Ascending aorta (tissue), 2 donors: ENCODE results near the gene DOCK3. TPM values are rescaled to one million over a fixed set of nuclear protein-coding genes. Genes with fewer than 3 reads are reported as not detected.

Experiments used
- DNase-seq, 2 donors: peaks; one replicate each; pipeline ENCODE4 v3.0.0-alpha.2; 2019; ENCODE audit warnings: low spot score in 2 of 2
- H3K27ac ChIP-seq, 2 donors: fragments of 200-600 bp; sonication (generic); one replicate each; pipeline ENCODE4 v1.5.1; 2016 to 2017; ENCODE audit warnings: mild to moderate bottlenecking in 1 of 2
- H3K27me3 ChIP-seq: fragments of 200-600 bp; sonication (generic); one replicate; pipeline ENCODE4 v1.5.1; 2017
- H3K36me3 ChIP-seq, 2 donors: fragments of 200-600 bp; sonication (generic); one replicate each; pipeline ENCODE4 v1.5.1; 2016
- H3K4me1 ChIP-seq, 2 donors: fragments of 200-600 bp; sonication (generic); one replicate each; pipeline ENCODE4 v1.5.1; 2016 to 2017; ENCODE audit warnings: mild to moderate bottlenecking in 1 of 2
- H3K4me3 ChIP-seq, 2 donors: fragments of 200-600 bp; sonication (generic); one replicate each; pipeline ENCODE4 v1.5.1; 2016 to 2017; ENCODE audit warnings: mild to moderate bottlenecking in 1 of 2
- H3K9me3 ChIP-seq, 2 donors: fragments of 200-600 bp; sonication (generic); one replicate each; pipeline ENCODE4 v1.5.1; 2016
- intact Hi-C: fragments of 100-400 bp; cut with DNase I; formaldehyde crosslinking; loops from one replicate; pipeline ENCODE4 v1.15.1; 2023
- total RNA-seq: library from RNA; depleted of rRNA; stranded (reverse); fragments of >200 nt; gene quantifications from one replicate; pipeline ENCODE4 v1.1.0, GENCODE V29; 2016
- TF ChIP-seq, protein P1 (sequence below), 3 experiments: fragments of 200-600 bp in 2 of 3; fragments of 450-650 bp in 1 of 3; sonication (generic) in 2 of 3; IDR thresholded peaks; one replicate each; pipeline ENCODE4 v1.5.1; 2016 to 2019; ENCODE audit warnings: antibody characterized with exemption in 3 of 3, mild to moderate bottlenecking in 1 of 3, moderate library complexity in 1 of 3

DOCK3 gene
- total RNA-seq, 1 donor from 2014 or later = 3.9 TPM

DNA sequence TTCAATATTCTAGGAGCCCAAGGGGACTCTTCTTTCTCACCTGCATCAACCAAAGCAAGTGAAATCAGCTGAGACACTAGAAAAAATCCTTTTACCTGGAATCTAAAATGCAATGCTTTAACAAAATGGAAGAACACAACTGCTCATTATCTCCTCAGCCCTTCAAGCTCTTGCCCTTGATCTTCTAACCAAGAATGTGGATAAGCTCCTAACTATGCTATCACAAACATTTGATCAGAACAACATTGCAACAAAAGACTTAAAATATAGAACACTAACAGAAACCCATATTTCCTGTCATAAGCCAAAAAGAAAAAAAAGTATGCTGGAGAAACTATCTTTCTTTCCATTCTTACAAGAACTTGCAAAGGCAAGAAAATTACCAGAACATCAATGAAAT, 728.9 kb downstream of the DOCK3 start:
- no peak overlapping the region for H3K4me3 ChIP-seq
- H3K9me3 ChIP-seq = no peaks in the 10 kb centered on the region
- H3K36me3 ChIP-seq = peaks cover 12 to 27% of the 10 kb centered on the region in 2 donors
- DNase-seq = no peak
- H3K4me1 ChIP-seq = no peaks in the 10 kb centered on the region
- no peaks in the 10 kb centered on the region for H3K27me3 ChIP-seq
- TF ChIP-seq, protein P1, sequence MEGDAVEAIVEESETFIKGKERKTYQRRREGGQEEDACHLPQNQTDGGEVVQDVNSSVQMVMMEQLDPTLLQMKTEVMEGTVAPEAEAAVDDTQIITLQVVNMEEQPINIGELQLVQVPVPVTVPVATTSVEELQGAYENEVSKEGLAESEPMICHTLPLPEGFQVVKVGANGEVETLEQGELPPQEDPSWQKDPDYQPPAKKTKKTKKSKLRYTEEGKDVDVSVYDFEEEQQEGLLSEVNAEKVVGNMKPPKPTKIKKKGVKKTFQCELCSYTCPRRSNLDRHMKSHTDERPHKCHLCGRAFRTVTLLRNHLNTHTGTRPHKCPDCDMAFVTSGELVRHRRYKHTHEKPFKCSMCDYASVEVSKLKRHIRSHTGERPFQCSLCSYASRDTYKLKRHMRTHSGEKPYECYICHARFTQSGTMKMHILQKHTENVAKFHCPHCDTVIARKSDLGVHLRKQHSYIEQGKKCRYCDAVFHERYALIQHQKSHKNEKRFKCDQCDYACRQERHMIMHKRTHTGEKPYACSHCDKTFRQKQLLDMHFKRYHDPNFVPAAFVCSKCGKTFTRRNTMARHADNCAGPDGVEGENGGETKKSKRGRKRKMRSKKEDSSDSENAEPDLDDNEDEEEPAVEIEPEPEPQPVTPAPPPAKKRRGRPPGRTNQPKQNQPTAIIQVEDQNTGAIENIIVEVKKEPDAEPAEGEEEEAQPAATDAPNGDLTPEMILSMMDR (IDR thresholded peaks at IDR 0.05) = no peak
- intact Hi-C loops = no loop called here
- no peak overlapping the region for H3K27ac ChIP-seq

DNA sequence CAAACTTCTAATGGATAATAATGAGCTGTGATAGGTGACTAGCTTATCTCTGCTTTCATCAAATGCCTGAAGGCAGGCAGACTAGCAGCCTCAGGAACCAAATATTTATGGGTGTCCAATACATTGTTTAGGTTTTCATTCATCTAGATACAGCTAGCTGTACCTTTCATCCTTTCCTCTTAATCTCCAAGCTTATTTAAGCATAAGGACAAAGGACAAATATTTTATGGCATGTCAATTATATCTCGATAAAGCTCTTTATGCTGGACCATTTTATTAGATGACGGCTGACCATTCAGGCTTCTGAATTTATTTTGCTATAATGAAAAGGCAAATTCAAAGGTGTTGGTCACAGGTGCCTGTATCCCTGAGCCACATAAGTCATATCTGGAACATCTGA, 733.3 kb downstream of the DOCK3 start:
- Histone ChIP-seq H3K27ac (no peak overlapping the region), H3K36me3 (peaks cover 37 to 42% of the 10 kb centered on the region in 2 donors), H3K9me3 (no peaks in the 10 kb centered on the region), H3K27me3 (no peaks in the 10 kb centered on the region), H3K4me1 (no peaks in the 10 kb centered on the region), H3K4me3 (no peak overlapping the region)
- no peak for DNase-seq
- TF ChIP-seq, protein P1 (IDR thresholded peaks at IDR 0.05) = no peak
- intact Hi-C loops = no loop called here

GRCh38 chr3:51408813-51409212, 734.1 kb downstream of the DOCK3 start:
- H3K9me3 ChIP-seq = no peaks in the 10 kb centered on the region
- TF ChIP-seq, protein P1 (IDR thresholded peaks at IDR 0.05) = no peak
- H3K4me3 ChIP-seq = no peak overlapping the region
- no peak for DNase-seq
- no peaks in the 10 kb centered on the region for H3K27me3 ChIP-seq
- H3K4me1 ChIP-seq = no peaks in the 10 kb centered on the region
- H3K27ac ChIP-seq = no peak overlapping the region
- intact Hi-C loops = no loop called here
- peaks cover 36 to 44% of the 10 kb centered on the region in 2 donors for H3K36me3 ChIP-seq

- intact Hi-C loops = no loop called here
- Histone ChIP-seq H3K36me3 (peaks cover 27 to 59% of the 10 kb centered on the region in 2 donors), H3K27ac (no peak overlapping the region)
Measured at GRCh38 chr3:51422211-51422610, 747.5 kb downstream of the DOCK3 start.

GRCh38 chr3:51426921-51427320, 752.2 kb downstream of the DOCK3 start:
- H3K9me3 ChIP-seq = no peaks in the 10 kb centered on the region
- peaks cover 31 to 57% of the 10 kb centered on the region in 2 donors for H3K36me3 ChIP-seq
- TF ChIP-seq, protein P1 (IDR thresholded peaks at IDR 0.05) = no peak

More at GRCh38 chr3:51422211-51422610, 747.5 kb downstream of the DOCK3 start:
- Histone ChIP-seq H3K27me3 (no peaks in the 10 kb centered on the region), H3K4me3 (no peak overlapping the region), H3K9me3 (no peaks in the 10 kb centered on the region), H3K4me1 (no peaks in the 10 kb centered on the region)
- no peak for DNase-seq
- TF ChIP-seq, protein P1 (IDR thresholded peaks at IDR 0.05) = no peak

GRCh38 chr3:51429138-51429537, 754.4 kb downstream of the DOCK3 start:
- Histone ChIP-seq H3K4me3 (no peak overlapping the region), H3K27ac (no peak overlapping the region), H3K9me3 (no peaks in the 10 kb centered on the region), H3K27me3 (no peaks in the 10 kb centered on the region), H3K36me3 (peaks cover 35 to 64% of the 10 kb centered on the region in 2 donors), H3K4me1 (no peaks in the 10 kb centered on the region)
- intact Hi-C loops = no loop called here
- TF ChIP-seq, protein P1 (IDR thresholded peaks at IDR 0.05) = no peak
- DNase-seq = no peak

More at GRCh38 chr3:51426921-51427320, 752.2 kb downstream of the DOCK3 start:
- intact Hi-C loops = no loop called here
- no peaks in the 10 kb centered on the region for H3K4me1 ChIP-seq
- no peak for DNase-seq
- no peaks in the 10 kb centered on the region for H3K27me3 ChIP-seq
- no peak overlapping the region for H3K27ac ChIP-seq
- H3K4me3 ChIP-seq = no peak overlapping the region
